Activated naive CD8-positive, alpha-beta T cell (primary cell): ENCODE measurements around the gene RPL10A.
"Not testable (repeated sequence)": the region's sequence is repeated elsewhere in the genome, so short reads cannot be mapped to it uniquely, and the experiment has no call there.

ENCODE experiments used
- H3K27ac Mint-ChIP-seq: one replicate; pipeline ENCODE4 v1.8.0; 2021; ENCODE audit warnings: mixed read lengths
- H3K27me3 Mint-ChIP-seq: one replicate; pipeline ENCODE4 v1.8.0; 2021; ENCODE audit warnings: mixed read lengths
- H3K36me3 Mint-ChIP-seq: one replicate; pipeline ENCODE4 v1.8.0; 2021; ENCODE audit warnings: mixed read lengths
- H3K4me1 Mint-ChIP-seq: one replicate; pipeline ENCODE4 v1.8.0; 2021; ENCODE audit warnings: low read depth, mixed read lengths
- H3K4me3 Mint-ChIP-seq: one replicate; pipeline ENCODE4 v1.8.0; 2021; ENCODE audit warnings: mild to moderate bottlenecking, mixed read lengths
- H3K9me3 Mint-ChIP-seq: one replicate; pipeline ENCODE4 v1.8.0; 2021; ENCODE audit warnings: low read depth, mixed read lengths

RPL10A gene

DNA sequence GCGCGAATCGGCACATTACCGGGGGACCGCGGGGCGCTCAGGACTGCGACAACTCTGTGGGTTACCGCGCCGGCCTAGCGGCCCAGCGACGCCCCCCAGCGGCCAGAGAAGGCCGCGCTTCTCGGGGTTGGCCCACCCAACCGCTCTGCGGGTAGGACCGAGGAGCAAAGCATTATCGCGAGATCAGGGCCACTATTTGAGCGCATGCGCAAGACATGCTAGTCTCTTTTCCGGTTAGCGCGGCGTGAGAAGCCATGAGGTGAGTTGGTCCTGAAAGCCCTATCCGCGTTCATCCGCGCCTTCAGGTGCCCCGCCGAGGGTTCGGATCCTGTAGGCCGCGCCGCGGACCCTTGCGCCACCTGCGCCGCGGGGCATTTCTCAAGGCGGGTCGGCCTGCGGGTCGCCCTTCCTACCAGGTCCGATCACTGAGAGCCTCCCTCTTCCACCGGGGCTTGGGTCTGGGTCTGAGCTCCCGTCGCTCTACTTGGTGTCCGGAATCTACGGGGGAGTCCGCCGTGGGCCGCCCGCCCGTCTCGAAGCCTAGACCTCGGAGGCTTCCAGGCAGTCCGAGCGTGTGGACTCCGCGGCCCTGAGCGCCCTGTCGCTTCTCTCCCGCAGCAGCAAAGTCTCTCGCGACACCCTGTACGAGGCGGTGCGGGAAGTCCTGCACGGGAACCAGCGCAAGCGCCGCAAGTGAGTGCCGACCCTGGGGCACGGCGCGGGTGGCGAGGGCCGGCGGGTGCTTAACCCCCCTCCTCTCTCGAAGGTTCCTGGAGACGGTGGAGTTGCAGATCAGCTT is at the start of gene RPL10A:
RPL10A (plus strand) TSS at position 221 of the 799 bp plus-strand sequence; CDS start at position 255, 34 bp downstream.
- H3K4me1 Mint-ChIP-seq = peaks cover 32% of the 10 kb centered on the region

GRCh38 chr6:35419417-35419816 is 48.8 kb upstream of the RPL10A start:
- Mint-ChIP-seq H3K4me3 (no peak overlapping the region), H3K4me1 (peaks cover 33% of the 10 kb centered on the region), H3K9me3 (no peaks in the 10 kb centered on the region), H3K36me3 (peaks cover 7% of the 10 kb centered on the region), H3K27me3 (no peaks in the 10 kb centered on the region), H3K27ac (peak overlapping the region; percentile 72)

More for the DNA sequence above, at the start of gene RPL10A:
- Mint-ChIP-seq H3K36me3 (peaks cover 22% of the 10 kb centered on the region), H3K27ac (peak within 1 kb of the TSS; percentile 97), H3K4me3 (peak within 1 kb of the TSS; percentile 99), H3K9me3 (no peaks in the 10 kb centered on the region), H3K27me3 (no peaks in the 10 kb centered on the region)

DNA sequence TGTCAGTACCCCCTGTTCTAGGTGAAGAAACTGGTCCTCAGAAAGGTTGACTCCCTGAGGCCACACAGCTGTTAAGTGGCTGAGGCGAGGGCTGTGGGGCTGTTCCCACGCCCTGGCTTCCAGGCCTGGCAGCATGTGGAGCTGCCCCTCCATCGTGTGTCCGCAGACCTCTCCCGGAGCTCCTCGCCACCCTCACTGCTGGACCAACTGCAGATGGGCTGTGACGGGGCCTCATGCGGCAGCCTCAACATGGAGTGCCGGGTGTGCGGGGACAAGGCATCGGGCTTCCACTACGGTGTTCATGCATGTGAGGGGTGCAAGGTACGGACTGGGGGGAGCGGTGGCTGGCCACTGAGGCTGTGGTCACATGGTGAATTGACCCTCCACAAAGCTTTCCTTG is 48.2 kb upstream of the RPL10A start:
- H3K4me1 Mint-ChIP-seq = peaks cover 31% of the 10 kb centered on the region
- peaks cover 7% of the 10 kb centered on the region for H3K36me3 Mint-ChIP-seq
- H3K27ac Mint-ChIP-seq = no peak overlapping the region
- no peaks in the 10 kb centered on the region for H3K9me3 Mint-ChIP-seq
- no peaks in the 10 kb centered on the region for H3K27me3 Mint-ChIP-seq
- no peak overlapping the region for H3K4me3 Mint-ChIP-seq

GRCh38 chr6:35425284-35425683 is 42.9 kb upstream of the RPL10A start:
- Mint-ChIP-seq H3K36me3 (peaks cover 10% of the 10 kb centered on the region), H3K4me1 (no peaks in the 10 kb centered on the region), H3K9me3 (peaks cover 9% of the 10 kb centered on the region), H3K4me3 (no peak overlapping the region), H3K27me3 (no peaks in the 10 kb centered on the region), H3K27ac (no peak overlapping the region)

- Mint-ChIP-seq H3K9me3 (peaks cover 9% of the 10 kb centered on the region), H3K4me3 (no peak overlapping the region), H3K4me1 (no peaks in the 10 kb centered on the region), H3K27me3 (no peaks in the 10 kb centered on the region), H3K36me3 (peaks cover 10% of the 10 kb centered on the region), H3K27ac (peak overlapping the region; percentile 41)
These were observed 42.1 kb upstream of the RPL10A start for GRCh38 chr6:35426074-35426473.

DNA sequence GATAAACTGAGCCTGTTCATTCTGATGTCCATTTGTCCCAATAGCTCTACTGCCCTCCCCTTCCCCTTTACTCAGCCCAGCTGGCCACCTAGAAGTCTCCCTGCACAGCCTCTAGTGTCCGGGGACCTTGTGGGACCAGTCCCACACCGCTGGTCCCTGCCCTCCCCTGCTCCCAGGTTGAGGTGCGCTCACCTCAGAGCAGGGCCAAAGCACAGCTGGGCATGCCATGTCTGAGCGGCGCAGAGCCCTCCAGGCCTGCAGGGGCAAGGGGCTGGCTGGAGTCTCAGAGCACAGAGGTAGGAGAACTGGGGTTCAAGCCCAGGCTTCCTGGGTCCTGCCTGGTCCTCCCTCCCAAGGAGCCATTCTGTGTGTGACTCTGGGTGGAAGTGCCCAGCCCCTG is 40.8 kb upstream of the RPL10A start:
- H3K27me3 Mint-ChIP-seq = no peaks in the 10 kb centered on the region
- peaks cover 8% of the 10 kb centered on the region for H3K36me3 Mint-ChIP-seq
- peaks cover 9% of the 10 kb centered on the region for H3K9me3 Mint-ChIP-seq
- H3K4me3 Mint-ChIP-seq = no peak overlapping the region
- no peaks in the 10 kb centered on the region for H3K4me1 Mint-ChIP-seq
- H3K27ac Mint-ChIP-seq = no peak overlapping the region

DNA sequence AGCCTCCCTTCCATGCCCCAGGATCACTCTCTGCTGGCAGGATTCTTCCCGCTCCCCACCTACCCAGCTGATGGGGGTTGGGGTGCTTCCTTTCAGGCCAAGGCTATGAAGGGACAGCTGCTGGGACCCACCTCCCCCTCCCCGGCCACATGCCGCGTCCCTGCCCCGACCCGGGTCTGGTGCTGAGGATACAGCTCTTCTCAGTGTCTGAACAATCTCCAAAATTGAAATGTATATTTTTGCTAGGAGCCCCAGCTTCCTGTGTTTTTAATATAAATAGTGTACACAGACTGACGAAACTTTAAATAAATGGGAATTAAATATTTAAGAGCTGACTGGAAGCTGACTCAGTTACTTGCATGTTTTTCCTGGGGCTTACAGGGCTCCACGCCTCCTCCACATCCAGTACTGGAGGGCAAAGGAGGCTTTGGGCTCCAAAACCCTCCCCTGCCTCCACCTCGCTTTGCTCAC is 40.3 kb upstream of the RPL10A start:
- Mint-ChIP-seq H3K4me3 (no peak overlapping the region), H3K27ac (no peak overlapping the region), H3K9me3 (peaks cover 9% of the 10 kb centered on the region), H3K36me3 (peaks cover 8% of the 10 kb centered on the region), H3K4me1 (no peaks in the 10 kb centered on the region), H3K27me3 (no peaks in the 10 kb centered on the region)

DNA sequence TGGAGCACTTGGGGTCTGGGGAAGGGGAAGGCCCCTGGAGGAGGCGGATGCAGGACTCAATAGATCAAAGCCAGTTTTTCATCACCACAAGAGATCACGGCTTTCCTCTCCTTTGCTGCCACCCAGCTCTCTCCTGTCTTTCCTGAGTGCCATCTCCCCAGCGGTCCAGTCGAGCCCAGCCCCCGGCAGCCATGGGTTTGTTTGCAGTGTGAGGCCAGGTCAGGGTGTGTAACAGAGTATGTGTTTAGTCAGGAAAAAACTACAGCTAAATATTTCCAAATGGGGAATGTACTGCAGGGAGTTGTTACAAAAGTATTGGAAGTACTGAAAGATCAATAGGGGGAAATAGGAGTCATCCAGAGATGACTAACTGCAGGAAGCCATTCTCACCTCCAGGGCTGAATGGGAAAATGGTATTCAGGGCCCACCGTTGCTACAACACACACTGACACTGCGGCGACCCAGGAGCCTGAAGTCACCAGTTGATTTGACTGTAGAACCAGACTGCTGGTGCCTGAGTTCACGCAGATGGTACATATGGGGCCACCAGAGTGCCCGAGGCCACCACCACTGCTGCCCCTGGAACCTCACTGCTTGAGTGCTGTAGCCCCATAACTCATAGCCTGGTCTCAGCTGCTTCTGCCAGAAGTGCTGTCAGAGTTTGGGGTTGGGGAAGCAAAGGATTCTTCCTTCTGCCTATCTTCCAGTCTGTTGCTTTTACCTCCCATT is 39.6 kb upstream of the RPL10A start:
- no peak overlapping the region for H3K27ac Mint-ChIP-seq
- no peak overlapping the region for H3K4me3 Mint-ChIP-seq
- H3K4me1 Mint-ChIP-seq = no peaks in the 10 kb centered on the region
- no peaks in the 10 kb centered on the region for H3K27me3 Mint-ChIP-seq
- H3K36me3 Mint-ChIP-seq = peaks cover 8% of the 10 kb centered on the region
- peaks cover 9% of the 10 kb centered on the region for H3K9me3 Mint-ChIP-seq

- H3K4me3 Mint-ChIP-seq = no peak overlapping the region
- peaks cover 8% of the 10 kb centered on the region for H3K36me3 Mint-ChIP-seq
- H3K27ac Mint-ChIP-seq = no peak overlapping the region
- no peaks in the 10 kb centered on the region for H3K4me1 Mint-ChIP-seq
- H3K27me3 Mint-ChIP-seq = no peaks in the 10 kb centered on the region
- peaks cover 9% of the 10 kb centered on the region for H3K9me3 Mint-ChIP-seq
These were observed 38.7 kb upstream of the RPL10A start for GRCh38 chr6:35429463-35429862.

DNA sequence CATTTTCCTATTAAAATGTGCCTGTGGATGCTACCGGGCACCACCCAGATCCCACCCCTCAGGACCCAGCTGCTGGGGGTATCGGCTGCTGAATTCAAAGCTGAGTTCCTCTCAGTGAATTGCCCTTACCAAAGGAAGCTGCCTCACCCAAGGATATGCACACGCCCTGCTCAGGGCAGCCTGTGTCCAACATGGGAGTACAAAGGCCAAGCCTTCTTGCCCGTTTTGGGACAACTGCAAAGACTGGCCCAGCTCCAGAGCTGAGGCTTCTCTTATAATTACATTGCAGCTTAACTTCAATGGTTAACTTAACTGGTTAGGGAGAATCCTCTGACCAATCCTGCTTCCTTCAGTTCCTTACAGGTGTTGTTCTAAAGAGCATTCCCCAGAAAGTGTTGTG is 35.9 kb upstream of the RPL10A start:
- Mint-ChIP-seq H3K4me1 (no peaks in the 10 kb centered on the region), H3K27me3 (no peaks in the 10 kb centered on the region), H3K4me3 (no peak overlapping the region), H3K9me3 (peaks cover 9% of the 10 kb centered on the region), H3K27ac (no peak overlapping the region), H3K36me3 (peaks cover 5% of the 10 kb centered on the region)

GRCh38 chr6:35432702-35433101 is 35.5 kb upstream of the RPL10A start:
- H3K27me3 Mint-ChIP-seq, H3K27ac Mint-ChIP-seq, H3K4me1 Mint-ChIP-seq, H3K36me3 Mint-ChIP-seq, H3K4me3 Mint-ChIP-seq, H3K9me3 Mint-ChIP-seq: not testable (repeated sequence)

DNA sequence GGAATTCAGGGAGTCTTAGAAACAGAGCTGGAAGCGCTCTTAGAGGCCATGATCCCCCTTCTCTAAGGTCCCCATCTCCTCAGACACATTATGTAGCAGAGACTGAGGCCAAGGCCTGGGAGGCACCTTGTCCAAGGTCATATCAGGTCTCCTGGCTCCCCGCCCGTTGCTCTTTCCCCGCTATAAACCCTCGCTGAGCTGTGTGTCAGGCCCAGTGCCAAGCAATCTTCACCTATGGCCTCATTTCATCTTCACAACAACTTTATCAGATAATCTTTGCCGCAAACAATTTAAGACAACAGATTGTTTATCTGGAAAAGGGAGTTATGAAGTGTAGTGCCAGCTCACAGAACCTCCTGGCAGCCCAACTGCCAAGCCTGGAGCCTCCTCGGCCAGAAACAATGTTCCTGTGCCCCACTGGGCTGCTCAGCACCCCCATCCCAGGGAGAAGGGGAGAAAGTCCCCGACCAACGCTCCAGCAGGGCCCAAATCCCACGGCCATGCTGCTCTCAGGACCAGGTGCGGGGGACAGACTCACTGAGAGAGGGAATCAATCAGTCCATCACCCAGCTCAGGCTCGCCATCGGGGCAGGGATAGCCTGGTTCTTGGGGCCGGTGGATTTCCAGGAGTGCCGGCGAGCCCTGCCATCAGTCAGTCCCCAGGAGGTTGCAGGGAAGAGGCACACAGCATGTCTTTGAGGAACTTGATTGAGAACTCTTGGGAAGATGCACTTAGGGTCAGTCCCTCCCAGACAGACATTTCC is 32.9 kb upstream of the RPL10A start:
- Mint-ChIP-seq H3K27ac (no peak overlapping the region), H3K27me3 (no peaks in the 10 kb centered on the region), H3K4me3 (no peak overlapping the region), H3K4me1 (no peaks in the 10 kb centered on the region), H3K9me3 (no peaks in the 10 kb centered on the region), H3K36me3 (no peaks in the 10 kb centered on the region)

DNA sequence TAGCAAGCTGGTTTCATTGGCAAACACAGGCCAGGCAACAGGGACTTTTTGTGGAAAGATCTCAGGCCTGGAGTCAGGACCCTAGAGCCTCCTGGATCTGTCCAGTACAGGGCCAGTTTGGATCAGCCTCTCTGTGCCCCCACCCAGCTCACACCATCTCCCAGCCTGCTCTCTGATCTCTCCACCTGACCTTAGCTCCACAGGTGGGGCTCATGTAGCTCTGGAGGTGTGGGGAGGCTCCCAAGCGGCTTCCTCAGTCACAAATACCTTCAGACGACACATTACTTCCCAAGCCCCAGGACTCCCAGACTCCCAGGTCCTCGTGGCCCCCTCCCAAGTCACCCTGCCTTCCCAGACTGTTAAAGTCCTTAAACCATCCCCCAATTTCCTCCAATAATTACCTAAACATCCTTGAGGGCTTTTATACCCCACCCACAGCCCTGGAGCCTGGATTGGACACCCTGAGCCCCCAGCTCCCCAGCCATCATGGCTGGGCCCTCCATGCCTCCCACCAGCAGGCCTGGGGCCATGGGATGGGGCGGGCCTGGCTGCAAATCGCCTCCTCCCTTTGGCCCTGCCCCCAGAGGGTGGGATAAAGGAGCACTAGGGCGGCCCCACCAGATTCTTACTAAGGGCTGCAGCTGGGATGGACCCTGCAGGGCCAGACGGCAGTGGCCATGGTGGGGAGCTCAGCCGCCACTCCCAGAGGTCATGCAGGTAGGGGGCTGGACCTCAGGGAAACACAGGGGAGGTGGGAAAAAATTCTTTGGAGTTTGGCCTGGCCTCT is 31.9 kb upstream of the RPL10A start:
- Mint-ChIP-seq H3K27ac (no peak overlapping the region), H3K9me3 (no peaks in the 10 kb centered on the region), H3K36me3 (no peaks in the 10 kb centered on the region), H3K4me1 (no peaks in the 10 kb centered on the region), H3K4me3 (no peak overlapping the region), H3K27me3 (no peaks in the 10 kb centered on the region)

DNA sequence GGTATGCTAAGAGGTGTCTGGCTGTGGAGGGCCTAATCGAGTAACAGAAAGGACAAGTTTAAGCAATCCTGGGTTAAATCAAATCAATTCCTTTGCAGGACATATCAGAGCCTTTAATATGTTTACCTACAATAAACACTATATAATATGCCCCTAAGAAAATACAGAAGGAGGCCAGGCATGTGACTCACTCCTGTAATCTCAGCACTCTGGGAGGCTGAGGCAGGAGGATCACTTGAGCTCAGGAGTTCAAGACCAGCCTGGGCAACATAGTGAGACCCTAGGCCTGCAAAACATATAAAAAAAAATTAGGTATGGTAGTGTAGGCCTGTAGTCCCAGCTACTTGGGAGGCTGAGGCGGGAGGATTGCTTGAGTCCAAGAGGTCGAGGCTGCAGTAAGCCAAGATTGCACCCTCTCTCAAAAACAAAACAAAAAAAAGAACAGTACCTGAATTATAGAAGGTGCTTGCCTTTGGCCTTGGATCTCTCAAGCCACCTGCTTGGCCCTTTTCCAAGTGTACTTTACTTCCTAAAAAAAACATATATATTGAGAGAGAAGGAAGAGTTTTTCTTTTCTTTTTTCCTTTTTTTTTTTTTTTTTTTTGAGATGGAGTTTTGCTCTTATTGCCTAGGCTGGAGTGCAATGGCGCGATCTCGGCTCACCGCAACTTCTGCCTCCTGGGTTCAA is 29.7 kb upstream of the RPL10A start:
- not testable (repeated sequence) for H3K36me3 Mint-ChIP-seq, H3K4me1 Mint-ChIP-seq, H3K9me3 Mint-ChIP-seq, H3K27me3 Mint-ChIP-seq, H3K4me3 Mint-ChIP-seq, H3K27ac Mint-ChIP-seq
